BLaER1 (cell line): ENCODE measurements around the gene MIPOL1.
"Not testable (repeated sequence)": the region's sequence is repeated elsewhere in the genome, so short reads cannot be mapped to it uniquely, and the experiment has no call there.

ENCODE experiments used
- H3K27ac ChIP-seq: shearing (Covaris generic); formaldehyde crosslinking; 2 replicates; pipeline ENCODE4 v1.8.1; 2022
- H3K27me3 ChIP-seq: shearing (Covaris generic); formaldehyde crosslinking; 2 replicates; pipeline ENCODE4 v1.8.1; 2022
- H3K36me3 ChIP-seq: shearing (Covaris generic); formaldehyde crosslinking; 2 replicates; pipeline ENCODE4 v1.8.1; 2022
- H3K4me1 ChIP-seq: shearing (Covaris generic); formaldehyde crosslinking; 2 replicates; pipeline ENCODE4 v1.8.1; 2022
- H3K4me2 ChIP-seq: shearing (Covaris generic); formaldehyde crosslinking; 2 replicates; pipeline ENCODE4 v1.8.1; 2022
- H3K4me3 ChIP-seq: shearing (Covaris generic); formaldehyde crosslinking; 2 replicates; pipeline ENCODE4 v1.8.1; 2022
- H3K9ac ChIP-seq: shearing (Covaris generic); formaldehyde crosslinking; 2 replicates; pipeline ENCODE4 v1.8.1; 2022
- H3K9me3 ChIP-seq: shearing (Covaris generic); formaldehyde crosslinking; 2 replicates; pipeline ENCODE4 v1.8.1; 2022
- H4K20me1 ChIP-seq: shearing (Covaris generic); formaldehyde crosslinking; 2 replicates; pipeline ENCODE4 v1.8.1; 2022
- Cebpa-rat ChIP-seq: shearing (Covaris generic); IDR thresholded peaks from 2 replicates; pipeline ENCODE4 v1.8.1; 2022

Gene MIPOL1

GRCh38 chr14:37202812-37203211, 5.1 kb downstream of the MIPOL1 start:
- peaks cover 30% of the 10 kb centered on the region for H3K9me3 ChIP-seq
- no peak overlapping the region for H3K27ac ChIP-seq
- H3K4me3 ChIP-seq: no peak overlapping the region
- H3K4me1 ChIP-seq: no peaks in the 10 kb centered on the region
- H3K36me3 ChIP-seq: no peaks in the 10 kb centered on the region
- TF ChIP-seq Cebpa-rat: no peak
- H4K20me1 ChIP-seq: no peaks in the 10 kb centered on the region
- H3K4me2 ChIP-seq: no peak overlapping the region
- H3K27me3 ChIP-seq: no peaks in the 10 kb centered on the region
- no peak overlapping the region for H3K9ac ChIP-seq

- Histone ChIP-seq H3K4me3 (no peak overlapping the region), H3K27me3 (no peaks in the 10 kb centered on the region), H3K4me2 (no peak overlapping the region), H3K4me1 (no peaks in the 10 kb centered on the region), H3K27ac (no peak overlapping the region), H3K36me3 (no peaks in the 10 kb centered on the region), H3K9ac (no peak overlapping the region), H4K20me1 (no peaks in the 10 kb centered on the region), H3K9me3 (peaks cover 27% of the 10 kb centered on the region)
- TF ChIP-seq Cebpa-rat: no peak
These were observed 5.7 kb downstream of the MIPOL1 start for GRCh38 chr14:37203423-37203822.

- not testable (repeated sequence) for H3K27me3 ChIP-seq, H3K27ac ChIP-seq, H3K36me3 ChIP-seq, H3K9ac ChIP-seq, H3K4me3 ChIP-seq, H3K4me1 ChIP-seq, H4K20me1 ChIP-seq, H3K4me2 ChIP-seq
- peaks cover 27% of the 10 kb centered on the region for H3K9me3 ChIP-seq
These were observed 8.2 kb downstream of the MIPOL1 start for GRCh38 chr14:37205623-37206605.

GRCh38 chr14:37209617-37210016, 11.9 kb downstream of the MIPOL1 start:
- not testable (repeated sequence) for H3K4me3 ChIP-seq, H3K27me3 ChIP-seq, H3K4me1 ChIP-seq, H4K20me1 ChIP-seq, H3K27ac ChIP-seq, H3K9ac ChIP-seq, H3K36me3 ChIP-seq, H3K4me2 ChIP-seq
- H3K9me3 ChIP-seq: peaks cover 27% of the 10 kb centered on the region

- TF ChIP-seq Cebpa-rat: no peak
- Histone ChIP-seq H3K4me1 (no peaks in the 10 kb centered on the region), H3K4me3 (no peak overlapping the region), H3K4me2 (no peak overlapping the region), H3K9ac (no peak overlapping the region), H3K36me3 (no peaks in the 10 kb centered on the region), H4K20me1 (no peaks in the 10 kb centered on the region), H3K27ac (no peak overlapping the region), H3K9me3 (peaks cover 22% of the 10 kb centered on the region), H3K27me3 (no peaks in the 10 kb centered on the region)
These were observed 12.7 kb downstream of the MIPOL1 start for GRCh38 chr14:37210448-37210847.

GRCh38 chr14:37213016-37213415, 15.3 kb downstream of the MIPOL1 start:
- Histone ChIP-seq H3K4me3 (no peak overlapping the region), H4K20me1 (no peaks in the 10 kb centered on the region), H3K9ac (no peak overlapping the region), H3K27me3 (no peaks in the 10 kb centered on the region), H3K9me3 (no peaks in the 10 kb centered on the region), H3K4me2 (no peak overlapping the region), H3K27ac (no peak overlapping the region), H3K36me3 (no peaks in the 10 kb centered on the region), H3K4me1 (no peaks in the 10 kb centered on the region)
- no peak for TF ChIP-seq Cebpa-rat

DNA sequence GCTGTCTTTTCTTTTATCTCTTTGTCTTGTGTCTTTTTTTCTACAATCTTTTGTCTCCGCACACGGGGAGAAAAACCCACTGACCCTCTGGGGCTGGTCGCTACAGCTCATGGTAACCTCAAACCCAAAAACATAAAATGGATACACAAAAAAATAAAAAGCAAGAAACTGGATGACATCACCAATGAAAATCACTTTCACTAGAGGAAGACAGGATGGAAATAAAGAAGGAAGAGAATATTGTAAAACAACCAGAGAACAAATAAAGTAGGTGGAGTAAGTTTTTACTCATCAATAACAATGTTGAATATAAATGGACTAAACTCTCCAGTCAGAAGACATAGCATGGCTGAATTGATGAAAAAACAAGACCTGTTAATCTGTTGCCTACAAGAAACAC, 17.6 kb downstream of the MIPOL1 start:
- Histone ChIP-seq H3K27ac (no peak overlapping the region), H3K9me3 (no peaks in the 10 kb centered on the region), H4K20me1 (no peaks in the 10 kb centered on the region), H3K27me3 (no peaks in the 10 kb centered on the region), H3K4me2 (no peak overlapping the region), H3K36me3 (no peaks in the 10 kb centered on the region), H3K9ac (no peak overlapping the region), H3K4me1 (peaks cover 14% of the 10 kb centered on the region), H3K4me3 (no peak overlapping the region)
- no peak for TF ChIP-seq Cebpa-rat

GRCh38 chr14:37221073-37221472, 23.3 kb downstream of the MIPOL1 start:
- Histone ChIP-seq H3K27me3 (no peaks in the 10 kb centered on the region), H4K20me1 (no peaks in the 10 kb centered on the region), H3K36me3 (no peaks in the 10 kb centered on the region), H3K9ac (no peak overlapping the region), H3K9me3 (peaks cover 28% of the 10 kb centered on the region), H3K27ac (no peak overlapping the region), H3K4me2 (no peak overlapping the region), H3K4me3 (no peak overlapping the region), H3K4me1 (peaks cover 14% of the 10 kb centered on the region)
- TF ChIP-seq Cebpa-rat: no peak

DNA sequence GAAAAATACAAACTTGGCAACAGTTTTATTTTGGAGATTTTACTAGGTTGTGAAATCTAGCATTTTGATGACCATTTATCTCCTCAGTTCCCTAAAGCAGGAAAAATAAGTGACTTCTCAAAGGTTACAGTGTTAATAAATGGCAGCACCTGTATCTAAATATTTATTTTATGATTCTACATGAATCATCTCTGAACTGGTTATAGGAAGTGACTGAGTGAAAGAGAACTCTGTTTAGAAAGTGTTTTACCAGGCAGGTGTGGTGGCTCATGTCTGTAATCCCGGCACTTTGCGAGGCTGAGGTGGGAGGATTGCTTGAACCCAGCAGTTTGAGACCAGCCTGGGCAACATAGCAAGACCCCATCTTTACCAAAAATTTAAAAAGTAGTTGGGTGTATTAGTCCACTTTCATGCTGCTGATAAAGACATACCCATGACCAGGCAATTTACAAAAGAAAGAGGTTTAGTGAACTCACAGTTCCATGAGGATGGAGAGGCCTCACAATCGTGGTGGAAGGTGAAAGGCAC, 26.3 kb downstream of the MIPOL1 start:
- H3K9me3 ChIP-seq: peaks cover 32% of the 10 kb centered on the region
- H3K27me3 ChIP-seq: no peaks in the 10 kb centered on the region
- H3K36me3 ChIP-seq: no peaks in the 10 kb centered on the region
- no peak for TF ChIP-seq Cebpa-rat
- no peak overlapping the region for H3K4me2 ChIP-seq
- H3K4me1 ChIP-seq: peaks cover 4% of the 10 kb centered on the region
- no peak overlapping the region for H3K27ac ChIP-seq
- H4K20me1 ChIP-seq: no peaks in the 10 kb centered on the region
- no peak overlapping the region for H3K4me3 ChIP-seq
- no peak overlapping the region for H3K9ac ChIP-seq

GRCh38 chr14:37225668-37226067, 27.9 kb downstream of the MIPOL1 start:
- H3K4me3 ChIP-seq, H3K27ac ChIP-seq, H3K36me3 ChIP-seq, H3K27me3 ChIP-seq, H3K4me1 ChIP-seq, H3K9ac ChIP-seq, H3K4me2 ChIP-seq, H4K20me1 ChIP-seq: not testable (repeated sequence)
- H3K9me3 ChIP-seq: peaks cover 32% of the 10 kb centered on the region
